ENCODE measurements around the gene EBF4.

EBF4 gene

GRCh38 chr20:2738331-2739041, 45.9 kb downstream of the EBF4 start:
- no peak overlapping the region for H3K27ac Mint-ChIP-seq
- H3K4me1 Mint-ChIP-seq (ENCODE audit: low read depth), result peaks cover 43% of the 10 kb centered on the region

GRCh38 chr20:2739042-2739398, 46.4 kb downstream of the EBF4 start:
- Mint-ChIP-seq H3K4me1 (ENCODE audit: low read depth) (peaks cover 43% of the 10 kb centered on the region), H3K9me3 (no peaks in the 10 kb centered on the region), H3K36me3 (ENCODE audit: low read depth) (no peaks in the 10 kb centered on the region), H3K27ac (no peak overlapping the region), H3K27me3 (no peaks in the 10 kb centered on the region), H3K4me3 (no peak overlapping the region)
- no peak for DNase-seq

More at GRCh38 chr20:2738331-2739041, 45.9 kb downstream of the EBF4 start:
- Mint-ChIP-seq H3K9me3 (no peaks in the 10 kb centered on the region), H3K27me3 (no peaks in the 10 kb centered on the region), H3K36me3 (ENCODE audit: low read depth) (no peaks in the 10 kb centered on the region), H3K4me3 (no peak overlapping the region)
- no peak for DNase-seq

- DNase-seq, result no peak
- no peaks in the 10 kb centered on the region for H3K36me3 Mint-ChIP-seq (ENCODE audit: low read depth)
- H3K27ac Mint-ChIP-seq, result no peak overlapping the region
- H3K4me1 Mint-ChIP-seq (ENCODE audit: low read depth), result peaks cover 43% of the 10 kb centered on the region
- H3K4me3 Mint-ChIP-seq, result no peak overlapping the region
- no peaks in the 10 kb centered on the region for H3K27me3 Mint-ChIP-seq
- no peaks in the 10 kb centered on the region for H3K9me3 Mint-ChIP-seq
Observed at GRCh38 chr20:2740702-2741101, 48.1 kb downstream of the EBF4 start.

GRCh38 chr20:2741463-2741862, 48.9 kb downstream of the EBF4 start:
- Mint-ChIP-seq H3K27ac (peak overlapping the region; percentile 31), H3K4me3 (no peak overlapping the region), H3K27me3 (no peaks in the 10 kb centered on the region), H3K4me1 (ENCODE audit: low read depth) (peaks cover 43% of the 10 kb centered on the region), H3K36me3 (ENCODE audit: low read depth) (no peaks in the 10 kb centered on the region), H3K9me3 (no peaks in the 10 kb centered on the region)
- DNase-seq, result no peak

GRCh38 chr20:2741881-2742280, 49.3 kb downstream of the EBF4 start:
- H3K9me3 Mint-ChIP-seq, result no peaks in the 10 kb centered on the region
- H3K4me1 Mint-ChIP-seq (ENCODE audit: low read depth), result peaks cover 43% of the 10 kb centered on the region
- DNase-seq, result no peak
- peak overlapping the region; percentile 31 for H3K27ac Mint-ChIP-seq
- no peaks in the 10 kb centered on the region for H3K36me3 Mint-ChIP-seq (ENCODE audit: low read depth)
- H3K27me3 Mint-ChIP-seq, result no peaks in the 10 kb centered on the region
- H3K4me3 Mint-ChIP-seq, result no peak overlapping the region

- Mint-ChIP-seq H3K9me3 (no peaks in the 10 kb centered on the region), H3K27ac (peak overlapping the region; percentile 31), H3K4me3 (no peak overlapping the region), H3K36me3 (ENCODE audit: low read depth) (no peaks in the 10 kb centered on the region), H3K27me3 (no peaks in the 10 kb centered on the region), H3K4me1 (ENCODE audit: low read depth) (peaks cover 44% of the 10 kb centered on the region)
- no peak for DNase-seq
Observed at GRCh38 chr20:2742431-2742830, 49.9 kb downstream of the EBF4 start.

- H3K4me1 Mint-ChIP-seq (ENCODE audit: low read depth), result peaks cover 49% of the 10 kb centered on the region
- peak; percentile 83 for DNase-seq
- no peaks in the 10 kb centered on the region for H3K27me3 Mint-ChIP-seq
- H3K36me3 Mint-ChIP-seq (ENCODE audit: low read depth), result no peaks in the 10 kb centered on the region
- H3K27ac Mint-ChIP-seq, result peak overlapping the region; percentile 72
- no peaks in the 10 kb centered on the region for H3K9me3 Mint-ChIP-seq
- H3K4me3 Mint-ChIP-seq, result no peak overlapping the region
Observed at GRCh38 chr20:2742934-2743559, 50.5 kb downstream of the EBF4 start.

- Mint-ChIP-seq H3K36me3 (ENCODE audit: low read depth) (no peaks in the 10 kb centered on the region), H3K9me3 (no peaks in the 10 kb centered on the region), H3K27ac (no peak overlapping the region), H3K4me1 (ENCODE audit: low read depth) (peaks cover 43% of the 10 kb centered on the region), H3K27me3 (peaks cover 6% of the 10 kb centered on the region), H3K4me3 (no peak overlapping the region)
- DNase-seq, result no peak
Observed at GRCh38 chr20:2745060-2745910, 52.7 kb downstream of the EBF4 start.

GRCh38 chr20:2745936-2746635, 53.5 kb downstream of the EBF4 start:
- DNase-seq, result no peak
- Mint-ChIP-seq H3K27ac (no peak overlapping the region), H3K4me1 (ENCODE audit: low read depth) (peaks cover 40% of the 10 kb centered on the region), H3K9me3 (no peaks in the 10 kb centered on the region), H3K36me3 (ENCODE audit: low read depth) (no peaks in the 10 kb centered on the region), H3K4me3 (no peak overlapping the region), H3K27me3 (peaks cover 14% of the 10 kb centered on the region)

- Mint-ChIP-seq H3K4me1 (ENCODE audit: low read depth) (peaks cover 38% of the 10 kb centered on the region), H3K4me3 (no peak overlapping the region), H3K9me3 (no peaks in the 10 kb centered on the region), H3K36me3 (ENCODE audit: low read depth) (no peaks in the 10 kb centered on the region), H3K27me3 (peaks cover 19% of the 10 kb centered on the region), H3K27ac (no peak overlapping the region)
- DNase-seq, result no peak
Observed at GRCh38 chr20:2746636-2747265, 54.2 kb downstream of the EBF4 start.

GRCh38 chr20:2747676-2748235, 55.2 kb downstream of the EBF4 start:
- Mint-ChIP-seq H3K27ac (no peak overlapping the region), H3K4me3 (no peak overlapping the region), H3K27me3 (peaks cover 21% of the 10 kb centered on the region), H3K9me3 (no peaks in the 10 kb centered on the region), H3K4me1 (ENCODE audit: low read depth) (peaks cover 31% of the 10 kb centered on the region), H3K36me3 (ENCODE audit: low read depth) (no peaks in the 10 kb centered on the region)
- no peak for DNase-seq

- no peak for DNase-seq
- Mint-ChIP-seq H3K4me3 (no peak overlapping the region), H3K27ac (no peak overlapping the region), H3K36me3 (ENCODE audit: low read depth) (no peaks in the 10 kb centered on the region), H3K27me3 (peaks cover 29% of the 10 kb centered on the region), H3K9me3 (no peaks in the 10 kb centered on the region), H3K4me1 (ENCODE audit: low read depth) (peaks cover 33% of the 10 kb centered on the region)
Observed at GRCh38 chr20:2748551-2749342, 56.2 kb downstream of the EBF4 start.

- no peaks in the 10 kb centered on the region for H3K36me3 Mint-ChIP-seq (ENCODE audit: low read depth)
- no peak for DNase-seq
- no peak overlapping the region for H3K4me3 Mint-ChIP-seq
- H3K27ac Mint-ChIP-seq, result no peak overlapping the region
- no peaks in the 10 kb centered on the region for H3K9me3 Mint-ChIP-seq
- H3K27me3 Mint-ChIP-seq, result peaks cover 35% of the 10 kb centered on the region
- H3K4me1 Mint-ChIP-seq (ENCODE audit: low read depth), result peaks cover 34% of the 10 kb centered on the region
Observed at GRCh38 chr20:2749343-2749950, 56.9 kb downstream of the EBF4 start.
